GM21515 (cell line): ENCODE data around the gene HCN2.

Experiments
- ATAC-seq: cut with Tn5 transposase; IDR thresholded peaks from one replicate; pipeline ENCODE4 v1.9.1; 2021; ENCODE audit not compliant: unreplicated experiment

HCN2 gene

GRCh38 chr19:651114-651818 lies 61.6 kb downstream of the HCN2 start:
- no peak for ATAC-seq

- ATAC-seq, result no peak
Measured at GRCh38 chr19:651991-652390, 62.3 kb downstream of the HCN2 start.

GRCh38 chr19:652467-653389 lies 63.0 kb downstream of the HCN2 start:
- ATAC-seq, result no peak

GRCh38 chr19:653425-653824 lies 63.7 kb downstream of the HCN2 start:
- no peak for ATAC-seq

GRCh38 chr19:655691-656090 lies 66.0 kb downstream of the HCN2 start:
- no peak for ATAC-seq

GRCh38 chr19:656751-657559 lies 67.3 kb downstream of the HCN2 start:
- no peak for ATAC-seq

GRCh38 chr19:657611-658010 lies 67.9 kb downstream of the HCN2 start:
- no peak for ATAC-seq

GRCh38 chr19:658059-658839 lies 68.6 kb downstream of the HCN2 start:
- no peak for ATAC-seq

GRCh38 chr19:658916-659839 lies 69.5 kb downstream of the HCN2 start:
- ATAC-seq, result no peak

- ATAC-seq, result no peak
Measured at GRCh38 chr19:660793-661426, 71.2 kb downstream of the HCN2 start.

GRCh38 chr19:661427-662196 lies 71.9 kb downstream of the HCN2 start:
- peak; percentile 34 for ATAC-seq

- no peak for ATAC-seq
Measured at GRCh38 chr19:662207-662961, 72.7 kb downstream of the HCN2 start.

- ATAC-seq, result peak; percentile 41
Measured at GRCh38 chr19:662962-663681, 73.4 kb downstream of the HCN2 start, which contains the start of gene RNF126. Gene RNF126 (minus strand): TSS chr19:663214. CDS start chr19:663121, 93 bp downstream.

- ATAC-seq, result no peak
Measured at GRCh38 chr19:663682-664117, 74.0 kb downstream of the HCN2 start.

GRCh38 chr19:664913-665443 lies 75.3 kb downstream of the HCN2 start:
- no peak for ATAC-seq
